ENCODE data around the gene DTNB.

DNA sequence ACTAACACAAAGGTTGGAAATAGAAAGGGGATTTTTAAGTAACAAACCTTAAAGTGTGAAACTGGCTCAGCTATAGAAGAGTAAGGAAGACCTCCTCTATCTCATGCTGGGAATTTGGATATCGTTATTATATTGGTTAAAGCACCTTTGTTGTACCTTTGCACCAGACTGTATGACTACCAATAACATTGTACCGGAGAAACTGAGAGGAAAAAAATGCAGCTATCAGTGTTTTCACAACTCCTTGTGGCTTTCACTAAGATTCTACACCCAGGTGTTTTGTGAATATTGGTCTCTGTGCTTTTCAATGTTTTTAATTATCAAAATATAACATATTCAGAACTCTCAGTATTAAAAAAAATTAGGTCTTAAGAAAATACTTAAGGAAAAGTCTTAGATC, 48.7 kb downstream of the DTNB start:
- TF ChIP-seq SIN3A (IDR thresholded peaks at IDR 0.05; ENCODE audit: borderline replicate concordance, low read depth, low read length), result no peak
- no peak for TF ChIP-seq TAF1 (IDR thresholded peaks at IDR 0.05; ENCODE audit: borderline replicate concordance, low read depth, low read length)

Data from SK-N-SH (cell line).